ENCODE results near the gene TCFL5. TPM values are rescaled to one million over a fixed set of nuclear protein-coding genes. Genes with fewer than 3 reads are reported as not detected.
A peak's percentile ranks its signal among the peaks of the same experiment; 100 is the strongest.
"Not testable (repeated sequence)": the region's sequence is repeated elsewhere in the genome, so short reads cannot be mapped to it uniquely, and the experiment has no call there.

The TCFL5 gene
- total RNA-seq, 1 donor from 2014 or later = 6.1 TPM

- no peak for FAIRE-seq
Measured at GRCh38 chr20:62881662-62882395, 20.2 kb upstream of the TCFL5 start.

GRCh38 chr20:62880935-62881661 lies 19.5 kb upstream of the TCFL5 start:
- DNase-seq (ENCODE audit: low spot score in 2 of 2) (no peak), FAIRE-seq (no peak)

More at GRCh38 chr20:62881662-62882395, 20.2 kb upstream of the TCFL5 start:
- DNase-seq (ENCODE audit: low spot score in 2 of 2) = no peak

- FAIRE-seq (no peak), DNase-seq (ENCODE audit: low spot score in 2 of 2) (no peak)
Measured at GRCh38 chr20:62880147-62880934, 18.7 kb upstream of the TCFL5 start.

GRCh38 chr20:62879275-62880146 lies 17.9 kb upstream of the TCFL5 start:
- DNase-seq (ENCODE audit: low spot score in 2 of 2) = no peak
- no peak for FAIRE-seq

GRCh38 chr20:62878244-62879038 lies 16.8 kb upstream of the TCFL5 start:
- FAIRE-seq (no peak), DNase-seq (ENCODE audit: low spot score in 2 of 2) (no peak)

- DNase-seq (ENCODE audit: low spot score in 2 of 2) (no peak), FAIRE-seq (no peak)
Measured at GRCh38 chr20:62876902-62877816, 15.5 kb upstream of the TCFL5 start.

GRCh38 chr20:62876501-62876901 lies 14.9 kb upstream of the TCFL5 start:
- FAIRE-seq = no peak
- DNase-seq (ENCODE audit: low spot score in 2 of 2) = no peak

GRCh38 chr20:62875419-62876361 lies 14.1 kb upstream of the TCFL5 start:
- peak; percentile 76 to 89 for DNase-seq (ENCODE audit: low spot score in 2 of 2)
- no peak for FAIRE-seq

GRCh38 chr20:62874964-62875344 lies 13.3 kb upstream of the TCFL5 start:
- DNase-seq (ENCODE audit: low spot score in 2 of 2) (no peak), FAIRE-seq (no peak)

- FAIRE-seq; DNase-seq (ENCODE audit: low spot score in 2 of 2): not testable (repeated sequence)
Measured at GRCh38 chr20:62873681-62874031, 12.0 kb upstream of the TCFL5 start.

GRCh38 chr20:62873280-62873679 lies 11.7 kb upstream of the TCFL5 start:
- FAIRE-seq = no peak
- DNase-seq (ENCODE audit: low spot score in 2 of 2) = no peak

GRCh38 chr20:62872862-62873261 lies 11.2 kb upstream of the TCFL5 start:
- DNase-seq (ENCODE audit: low spot score in 2 of 2) (no peak), FAIRE-seq (no peak)

- DNase-seq (ENCODE audit: low spot score in 2 of 2) = no peak
- no peak for FAIRE-seq
Measured at GRCh38 chr20:62872184-62872847, 10.7 kb upstream of the TCFL5 start.

- no peak for FAIRE-seq
- no peak for DNase-seq (ENCODE audit: low spot score in 2 of 2)
Measured at GRCh38 chr20:62864207-62864606, 2.6 kb upstream of the TCFL5 start.

- FAIRE-seq (no peak), DNase-seq (ENCODE audit: low spot score in 2 of 2) (no peak)
Measured at GRCh38 chr20:62860924-62861691, 514 bp downstream of the TCFL5 start.

- DNase-seq (ENCODE audit: low spot score in 2 of 2) (no peak), FAIRE-seq (no peak)
Measured at GRCh38 chr20:62860391-62860923, 1.2 kb downstream of the TCFL5 start.
